Choroid plexus epithelial cell (primary cell): ENCODE measurements around the gene CYP1A2.

Experiments
- DNase-seq: peaks from one replicate; pipeline ENCODE4 v3.0.0-alpha.2; 2010; ENCODE audit warnings: low read depth
- H3K4me3 ChIP-seq: 2 replicates; pipeline ENCODE4 v1.5.1; 2011; ENCODE audit warnings: low read depth, mild to moderate bottlenecking, control low read depth, low read length, moderate library complexity
- TF ChIP-seq, protein P1 (sequence below): conservative IDR thresholded peaks from 2 replicates; pipeline ENCODE4 v1.5.1; 2011; ENCODE audit warnings: low read depth, mild to moderate bottlenecking, control low read depth, inconsistent platforms, low read length, moderate library complexity

CYP1A2 gene

DNA sequence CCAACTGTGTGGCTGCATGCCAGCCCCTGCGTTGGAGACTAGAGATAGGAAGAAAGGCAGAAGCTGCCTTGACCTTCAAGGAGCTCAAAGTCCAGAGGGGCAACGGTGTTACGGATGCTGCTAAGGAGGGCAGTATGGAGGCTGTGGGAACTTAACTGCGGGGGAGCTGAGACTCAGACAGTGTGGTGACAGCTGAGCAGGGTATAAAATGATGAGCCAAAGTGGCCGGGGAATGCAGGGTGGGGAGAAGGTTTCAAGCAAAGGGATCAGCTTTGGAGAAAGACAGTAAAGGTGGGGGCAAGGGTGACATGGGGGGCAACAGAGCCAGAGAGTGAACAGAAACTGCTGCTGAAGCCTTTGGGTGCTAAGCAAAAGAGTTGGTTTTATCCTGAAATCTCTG lies 6.2 kb upstream of the CYP1A2 start:
- TF ChIP-seq, protein P1, sequence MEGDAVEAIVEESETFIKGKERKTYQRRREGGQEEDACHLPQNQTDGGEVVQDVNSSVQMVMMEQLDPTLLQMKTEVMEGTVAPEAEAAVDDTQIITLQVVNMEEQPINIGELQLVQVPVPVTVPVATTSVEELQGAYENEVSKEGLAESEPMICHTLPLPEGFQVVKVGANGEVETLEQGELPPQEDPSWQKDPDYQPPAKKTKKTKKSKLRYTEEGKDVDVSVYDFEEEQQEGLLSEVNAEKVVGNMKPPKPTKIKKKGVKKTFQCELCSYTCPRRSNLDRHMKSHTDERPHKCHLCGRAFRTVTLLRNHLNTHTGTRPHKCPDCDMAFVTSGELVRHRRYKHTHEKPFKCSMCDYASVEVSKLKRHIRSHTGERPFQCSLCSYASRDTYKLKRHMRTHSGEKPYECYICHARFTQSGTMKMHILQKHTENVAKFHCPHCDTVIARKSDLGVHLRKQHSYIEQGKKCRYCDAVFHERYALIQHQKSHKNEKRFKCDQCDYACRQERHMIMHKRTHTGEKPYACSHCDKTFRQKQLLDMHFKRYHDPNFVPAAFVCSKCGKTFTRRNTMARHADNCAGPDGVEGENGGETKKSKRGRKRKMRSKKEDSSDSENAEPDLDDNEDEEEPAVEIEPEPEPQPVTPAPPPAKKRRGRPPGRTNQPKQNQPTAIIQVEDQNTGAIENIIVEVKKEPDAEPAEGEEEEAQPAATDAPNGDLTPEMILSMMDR = no peak
- DNase-seq = no peak
- no peak overlapping the region for H3K4me3 ChIP-seq

DNA sequence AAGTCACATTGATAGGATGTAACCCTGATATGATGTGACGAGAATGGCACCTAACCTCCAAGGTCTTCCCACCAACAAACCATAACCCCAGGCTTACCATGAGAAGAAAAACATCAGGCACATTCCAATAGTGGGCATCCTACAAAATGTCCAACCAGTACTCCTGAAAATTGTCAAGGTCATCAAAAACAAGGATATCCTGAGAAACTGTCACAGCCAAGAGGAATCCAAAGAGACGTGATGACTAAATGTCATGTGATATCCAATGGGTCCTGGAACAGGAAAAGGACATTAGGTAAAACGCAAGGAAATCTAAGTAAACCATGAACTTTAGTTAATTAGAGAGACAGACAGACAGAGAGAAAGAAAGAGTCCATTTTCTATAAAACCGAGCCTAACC lies 2.3 kb upstream of the CYP1A2 start:
- TF ChIP-seq, protein P1 = no peak
- DNase-seq = no peak
- no peak overlapping the region for H3K4me3 ChIP-seq

DNA sequence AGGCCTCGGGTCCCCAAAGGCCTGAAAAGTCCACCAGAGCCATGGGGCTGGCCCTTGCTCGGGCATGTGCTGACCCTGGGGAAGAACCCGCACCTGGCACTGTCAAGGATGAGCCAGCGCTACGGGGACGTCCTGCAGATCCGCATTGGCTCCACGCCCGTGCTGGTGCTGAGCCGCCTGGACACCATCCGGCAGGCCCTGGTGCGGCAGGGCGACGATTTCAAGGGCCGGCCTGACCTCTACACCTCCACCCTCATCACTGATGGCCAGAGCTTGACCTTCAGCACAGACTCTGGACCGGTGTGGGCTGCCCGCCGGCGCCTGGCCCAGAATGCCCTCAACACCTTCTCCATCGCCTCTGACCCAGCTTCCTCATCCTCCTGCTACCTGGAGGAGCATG lies 1.2 kb downstream of the CYP1A2 start:
- DNase-seq = no peak
- TF ChIP-seq, protein P1 = no peak
- H3K4me3 ChIP-seq = no peak overlapping the region

DNA sequence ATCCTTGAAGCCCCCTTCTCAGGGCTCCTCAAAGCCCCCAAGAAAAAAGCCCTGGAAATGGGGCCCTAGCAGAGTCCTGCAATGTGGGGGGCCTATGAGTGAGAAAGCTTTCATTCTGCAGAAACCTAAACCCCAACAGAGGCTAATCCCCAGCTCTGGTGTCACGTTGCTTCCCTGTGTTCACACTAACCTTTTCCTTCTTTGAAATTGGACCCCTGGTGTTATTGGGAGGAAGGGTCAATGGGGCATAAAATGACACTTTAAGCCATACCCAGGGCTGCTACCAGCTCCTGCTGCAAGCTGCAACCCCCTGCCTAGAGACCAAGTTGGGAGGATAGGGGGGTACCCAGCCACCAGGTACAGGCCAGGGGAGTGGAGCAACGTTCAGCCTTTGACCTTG lies 2.1 kb downstream of the CYP1A2 start:
- DNase-seq = no peak
- H3K4me3 ChIP-seq = no peak overlapping the region
- TF ChIP-seq, protein P1 = no peak

DNA sequence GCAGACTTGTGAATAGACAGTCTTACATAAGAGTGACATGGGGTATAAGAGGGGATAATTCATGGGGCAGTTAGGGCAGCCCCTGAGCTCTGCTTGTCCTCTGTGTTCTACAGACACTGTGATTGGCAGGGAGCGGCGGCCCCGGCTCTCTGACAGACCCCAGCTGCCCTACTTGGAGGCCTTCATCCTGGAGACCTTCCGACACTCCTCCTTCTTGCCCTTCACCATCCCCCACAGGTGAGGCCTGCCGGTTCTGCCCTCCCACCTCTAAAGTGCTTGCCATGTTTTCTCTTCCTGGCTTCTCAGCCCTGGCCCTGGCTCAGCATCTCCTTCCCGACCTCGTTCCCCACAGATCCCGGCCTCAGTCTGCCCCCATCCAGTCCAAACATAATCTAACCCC lies 3.4 kb downstream of the CYP1A2 start:
- DNase-seq = no peak
- H3K4me3 ChIP-seq = no peak overlapping the region
- TF ChIP-seq, protein P1 = no peak

DNA sequence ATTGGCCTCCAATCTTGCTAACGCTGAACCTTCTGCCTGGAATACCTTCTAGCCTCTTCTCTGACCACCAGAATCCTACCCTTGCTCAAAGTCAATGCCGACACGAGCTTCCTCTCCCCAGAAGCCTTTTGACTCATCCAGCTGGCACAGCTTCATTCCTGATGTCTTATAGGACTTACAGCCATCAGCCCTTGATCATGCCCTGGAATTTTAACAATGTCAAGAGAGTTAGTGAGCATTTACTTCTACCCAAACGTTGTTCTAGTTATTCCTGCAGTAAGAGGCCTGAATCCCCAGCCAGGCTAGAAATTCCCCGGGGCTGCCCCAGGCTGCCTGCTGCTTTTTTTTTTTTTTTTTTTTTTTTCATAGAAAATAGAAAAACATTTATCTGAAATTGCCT lies 3.9 kb downstream of the CYP1A2 start:
- TF ChIP-seq, protein P1 = no peak
- H3K4me3 ChIP-seq = no peak overlapping the region
- DNase-seq = peak; percentile 40

DNA sequence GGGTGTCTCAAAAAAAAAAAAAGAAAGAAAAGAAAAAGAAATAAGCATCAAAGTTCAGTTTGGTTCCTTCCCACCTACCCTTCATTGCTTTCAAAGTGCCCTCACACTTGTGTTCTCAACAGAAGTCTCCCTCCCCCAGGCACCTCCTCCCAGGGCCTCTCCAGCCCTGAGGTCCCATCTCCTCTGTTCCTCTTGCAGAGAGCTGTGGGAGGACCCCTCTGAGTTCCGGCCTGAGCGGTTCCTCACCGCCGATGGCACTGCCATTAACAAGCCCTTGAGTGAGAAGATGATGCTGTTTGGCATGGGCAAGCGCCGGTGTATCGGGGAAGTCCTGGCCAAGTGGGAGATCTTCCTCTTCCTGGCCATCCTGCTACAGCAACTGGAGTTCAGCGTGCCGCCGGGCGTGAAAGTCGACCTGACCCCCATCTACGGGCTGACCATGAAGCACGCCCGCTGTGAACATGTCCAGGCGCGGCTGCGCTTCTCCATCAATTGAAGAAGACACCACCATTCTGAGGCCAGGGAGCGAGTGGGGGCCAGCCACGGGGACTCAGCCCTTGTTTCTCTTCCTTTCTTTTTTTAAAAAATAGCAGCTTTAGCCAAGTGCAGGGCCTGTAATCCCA lies 6.1 kb downstream of the CYP1A2 start:
- DNase-seq = no peak
- no peak overlapping the region for H3K4me3 ChIP-seq
- TF ChIP-seq, protein P1 = no peak
